Kidney (tissue), 14 donors: ENCODE results near the gene MSI2. TPM values are rescaled to one million over a fixed set of nuclear protein-coding genes. Genes with fewer than 3 reads are reported as not detected.

Source experiments
- DNase-seq, 5 donors: peaks; one replicate each; pipeline ENCODE4 v3.0.0-alpha.2; 2013 to 2020
- FAIRE-seq: peaks from 2 replicates; lab custom pipeline; 2012; peaks lifted over from hg19 to GRCh38; lab: Jason Lieb, UNC
- H3K27ac ChIP-seq, 2 donors: one replicate each; pipeline ENCODE4 v1.7.0; 2013; ENCODE audit warnings: low read depth in 2 of 2, low read length in 2 of 2, inconsistent platforms in 1 of 2
- H3K27me3 ChIP-seq: one replicate; pipeline ENCODE4 v1.7.1; 2013; ENCODE audit warnings: low read length, inconsistent platforms; ENCODE audit not compliant: control insufficient read depth, insufficient read depth
- H3K36me3 ChIP-seq, 3 donors: one replicate each; pipeline versions ENCODE4 v1.7.0 to v1.7.1; 2013; ENCODE audit warnings: low read length in 3 of 3, control low read depth in 1 of 3, inconsistent platforms in 1 of 3; ENCODE audit not compliant: insufficient read depth in 3 of 3, control insufficient read depth in 2 of 3
- H3K4me1 ChIP-seq, 3 donors: one replicate each; pipeline versions ENCODE4 v1.7.0 to v1.7.1; 2013; ENCODE audit warnings: low read length in 3 of 3, inconsistent platforms in 1 of 3, low read depth in 1 of 3; ENCODE audit not compliant: control insufficient read depth in 2 of 3, insufficient read depth in 2 of 3
- H3K4me3 ChIP-seq, 3 donors: one replicate each; pipeline versions ENCODE4 v1.7.0 to v1.8.1; 2013; ENCODE audit warnings: low read length in 3 of 3, control low read depth in 1 of 3, inconsistent platforms in 1 of 3
- H3K9ac ChIP-seq, 3 donors: one replicate each; pipeline versions ENCODE4 v1.7.0 to v1.7.1; 2013; ENCODE audit warnings: low read length in 3 of 3, control low read depth in 1 of 3, inconsistent platforms in 1 of 3
- H3K9me3 ChIP-seq, 3 donors: one replicate each; pipeline versions ENCODE4 v1.7.0 to v1.7.1; 2013; ENCODE audit warnings: low read length in 3 of 3, control low read depth in 1 of 3, inconsistent platforms in 1 of 3; ENCODE audit not compliant: control insufficient read depth in 2 of 3, insufficient read depth in 1 of 3
- intact Hi-C: fragments of 100-400 bp; cut with DNase I; formaldehyde crosslinking; loops from one replicate; pipeline ENCODE4 v1.11.1; 2022
- polyA plus RNA-seq: library from polyadenylated mRNA; stranded (reverse); fragments of 350-450 nt; fragmentation: Illumina TruSeq; extraction: RNeasy Lipid Tissue Mini Kit (QIAGEN cat#74804); gene quantifications from one replicate; pipeline ENCODE4 v1.2.3, GENCODE V29; 2014; ENCODE audit warnings: low read depth, low replicate concordance; ENCODE audit not compliant: insufficient read depth
- total RNA-seq: library from RNA; stranded (reverse); fragmentation: NEBNext Ultra II Directional; extraction: Animal tissue kit (Norgen Biotek cat#: 25700); gene quantifications from one replicate; pipeline ENCODE4 v1.2.1, GENCODE V29; 2021
- TF ChIP-seq, protein P1 (sequence below): IDR thresholded peaks from 3 replicates; pipeline ENCODE4 v1.5.1; 2012; ENCODE audit warnings: mild to moderate bottlenecking, moderate library complexity, borderline replicate concordance; ENCODE audit not compliant: insufficient read depth; ENCODE audit errors: extremely low read depth
- donor health status: control.
- donor health status: control.
- donor health status: control.
- donor health status: control.
- donor health status: control.
- donor health status: DM: yes; HTN: yes; CAD: no.
- donor health status: Normal renal cell carcinoma (clear cell type).

Gene MSI2
- total and polyA plus RNA-seq, 2 donors from 2014 or later, result 69.2 to 151 TPM

DNA sequence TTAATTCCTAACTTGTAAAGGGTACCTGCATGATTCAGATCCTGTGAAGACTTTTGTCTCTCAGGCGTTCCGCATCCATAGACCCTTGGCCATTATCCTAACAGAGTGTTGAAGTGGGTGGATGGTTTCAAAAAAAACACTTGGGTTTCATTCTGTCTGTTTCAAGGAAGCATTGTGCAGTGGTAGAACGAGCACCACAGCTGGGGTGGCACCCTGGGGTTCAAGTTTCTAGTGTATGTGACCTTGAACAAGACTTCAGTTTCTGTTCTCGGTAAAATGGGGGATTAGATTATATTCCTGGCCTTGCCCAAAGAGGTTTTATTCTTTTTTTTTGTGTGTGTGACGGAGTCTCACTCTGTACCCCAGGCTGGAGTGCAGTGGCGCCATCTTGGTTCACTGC is 74.3 kb downstream of the MSI2 start:
- Histone ChIP-seq H3K36me3 (no peaks in the 10 kb centered on the region), H3K9ac (no peak overlapping the region), H3K9me3 (no peaks in the 10 kb centered on the region), H3K4me3 (no peak overlapping the region), H3K27me3 (no peaks in the 10 kb centered on the region), H3K27ac (peak overlapping the region; percentile 74 to 88), H3K4me1 (peaks cover 0 to 19% (median 10%) of the 10 kb centered on the region in 3 donors)
- TF ChIP-seq, protein P1, sequence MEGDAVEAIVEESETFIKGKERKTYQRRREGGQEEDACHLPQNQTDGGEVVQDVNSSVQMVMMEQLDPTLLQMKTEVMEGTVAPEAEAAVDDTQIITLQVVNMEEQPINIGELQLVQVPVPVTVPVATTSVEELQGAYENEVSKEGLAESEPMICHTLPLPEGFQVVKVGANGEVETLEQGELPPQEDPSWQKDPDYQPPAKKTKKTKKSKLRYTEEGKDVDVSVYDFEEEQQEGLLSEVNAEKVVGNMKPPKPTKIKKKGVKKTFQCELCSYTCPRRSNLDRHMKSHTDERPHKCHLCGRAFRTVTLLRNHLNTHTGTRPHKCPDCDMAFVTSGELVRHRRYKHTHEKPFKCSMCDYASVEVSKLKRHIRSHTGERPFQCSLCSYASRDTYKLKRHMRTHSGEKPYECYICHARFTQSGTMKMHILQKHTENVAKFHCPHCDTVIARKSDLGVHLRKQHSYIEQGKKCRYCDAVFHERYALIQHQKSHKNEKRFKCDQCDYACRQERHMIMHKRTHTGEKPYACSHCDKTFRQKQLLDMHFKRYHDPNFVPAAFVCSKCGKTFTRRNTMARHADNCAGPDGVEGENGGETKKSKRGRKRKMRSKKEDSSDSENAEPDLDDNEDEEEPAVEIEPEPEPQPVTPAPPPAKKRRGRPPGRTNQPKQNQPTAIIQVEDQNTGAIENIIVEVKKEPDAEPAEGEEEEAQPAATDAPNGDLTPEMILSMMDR, result no peak
- DNase-seq (no peak), FAIRE-seq (no peak)
- intact Hi-C loops, result no loop called here

DNA sequence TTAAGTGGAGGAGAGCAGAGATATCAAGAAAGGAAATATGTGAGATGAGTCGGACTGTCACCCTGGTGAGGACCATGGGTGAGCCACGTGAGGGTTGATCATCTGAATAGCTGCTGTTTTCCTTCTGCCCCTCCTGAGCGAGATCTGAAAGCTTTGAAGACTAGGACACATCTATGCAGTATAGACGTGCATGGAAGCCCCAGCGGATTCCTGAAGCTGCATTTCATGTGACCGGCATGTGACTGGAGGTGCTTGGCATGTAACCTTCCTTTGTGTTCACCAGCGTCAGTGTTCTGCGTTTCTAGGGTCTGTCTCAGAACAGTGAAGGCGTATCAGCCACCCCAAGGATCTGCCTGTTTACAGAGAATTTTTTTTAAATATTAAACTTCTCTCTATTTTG is 75.1 kb downstream of the MSI2 start:
- FAIRE-seq, result no peak
- TF ChIP-seq, protein P1, result no peak
- H3K27ac ChIP-seq, result peak overlapping the region in 1 of 2 donors; percentile 18
- no peaks in the 10 kb centered on the region for H3K36me3 ChIP-seq
- no peak overlapping the region for H3K9ac ChIP-seq
- intact Hi-C loops, result no loop called here
- H3K4me3 ChIP-seq, result no peak overlapping the region
- H3K4me1 ChIP-seq, result peaks cover 0 to 15% (median 10%) of the 10 kb centered on the region in 3 donors
- DNase-seq, result no peak
- H3K9me3 ChIP-seq, result no peaks in the 10 kb centered on the region
- no peaks in the 10 kb centered on the region for H3K27me3 ChIP-seq

- TF ChIP-seq, protein P1, result no peak
Measured at GRCh38 chr17:57332501-57332900, 76.2 kb downstream of the MSI2 start.

More at GRCh38 chr17:57332501-57332900, 76.2 kb downstream of the MSI2 start:
- H3K4me1 ChIP-seq, result peaks cover 0 to 15% (median 10%) of the 10 kb centered on the region in 3 donors
- no peak overlapping the region for H3K27ac ChIP-seq
- H3K9ac ChIP-seq, result no peak overlapping the region
- DNase-seq, result no peak
- no peak overlapping the region for H3K4me3 ChIP-seq
- intact Hi-C loops, result no loop called here
- no peaks in the 10 kb centered on the region for H3K36me3 ChIP-seq
- no peaks in the 10 kb centered on the region for H3K9me3 ChIP-seq
- FAIRE-seq, result no peak
- H3K27me3 ChIP-seq, result no peaks in the 10 kb centered on the region
